Measurements from ENCODE around the gene GIPC1.
"Not testable (repeated sequence)": the region's sequence is repeated elsewhere in the genome, so short reads cannot be mapped to it uniquely, and the experiment has no call there.

GIPC1 gene

GRCh38 chr19:14517840-14518505 lies 22.0 kb upstream of the GIPC1 start, which contains the start of gene DNAJB1:
TSS of gene DNAJB1 (minus strand) at chr19:14518397. CDS start at chr19:14518349, 48 bp downstream.
- DNase-seq (ENCODE audit: low read depth) = peak; percentile 49

- no peak for DNase-seq (ENCODE audit: low read depth)
Observed at GRCh38 chr19:14517446-14517839, 21.5 kb upstream of the GIPC1 start.

GRCh38 chr19:14516746-14517438 lies 21.0 kb upstream of the GIPC1 start:
- DNase-seq (ENCODE audit: low read depth) = no peak

- DNase-seq (ENCODE audit: low read depth) = no peak
Observed at GRCh38 chr19:14516048-14516534, 20.2 kb upstream of the GIPC1 start.

GRCh38 chr19:14515501-14516047 lies 19.6 kb upstream of the GIPC1 start:
- DNase-seq (ENCODE audit: low read depth) = no peak

- DNase-seq (ENCODE audit: low read depth) = no peak
Observed at GRCh38 chr19:14514215-14514863, 18.4 kb upstream of the GIPC1 start.

- DNase-seq (ENCODE audit: low read depth) = no peak
Observed at GRCh38 chr19:14512406-14512961, 16.6 kb upstream of the GIPC1 start.

- no peak for DNase-seq (ENCODE audit: low read depth)
Observed at GRCh38 chr19:14511229-14511593, 15.3 kb upstream of the GIPC1 start.

GRCh38 chr19:14510311-14511228 lies 14.6 kb upstream of the GIPC1 start:
- DNase-seq (ENCODE audit: low read depth) = no peak

- no peak for DNase-seq (ENCODE audit: low read depth)
Observed at GRCh38 chr19:14507704-14508542, 12.0 kb upstream of the GIPC1 start.

- DNase-seq (ENCODE audit: low read depth) = peak; percentile 53
Observed at GRCh38 chr19:14505488-14506239, 9.7 kb upstream of the GIPC1 start.

GRCh38 chr19:14504575-14504974 lies 8.6 kb upstream of the GIPC1 start:
- not testable (repeated sequence) for DNase-seq (ENCODE audit: low read depth)

GRCh38 chr19:14503285-14503684 lies 7.4 kb upstream of the GIPC1 start:
- DNase-seq (ENCODE audit: low read depth) = no peak

GRCh38 chr19:14502334-14503092 lies 6.6 kb upstream of the GIPC1 start:
- no peak for DNase-seq (ENCODE audit: low read depth)

GRCh38 chr19:14497228-14497921 lies 1.4 kb upstream of the GIPC1 start:
- DNase-seq (ENCODE audit: low read depth) = no peak

- no peak for DNase-seq (ENCODE audit: low read depth)
Observed at GRCh38 chr19:14496834-14497227, 904 bp upstream of the GIPC1 start.

- no peak for DNase-seq (ENCODE audit: low read depth)
Observed at GRCh38 chr19:14495672-14496028, 277 bp downstream of the GIPC1 start.

- DNase-seq (ENCODE audit: low read depth) = no peak
Observed at GRCh38 chr19:14494910-14495671, 836 bp downstream of the GIPC1 start.
